Activated T-helper 1 cell treated with anti-CD3 and anti-CD28 coated beads, Interleukin-2, amount 50 U/mL, for 16 hours (primary cell): ENCODE measurements around the gene PPP2R5B.

Experiments
- DNase-seq, 2 donors: peaks; one replicate each; pipeline ENCODE4 v3.0.0-alpha.2; 2020; ENCODE audit warnings: low read depth in 1 of 2, low spot score in 1 of 2

The PPP2R5B gene

GRCh38 chr11:64888729-64889511 lies 35.6 kb upstream of the PPP2R5B start:
- no peak for DNase-seq

DNA sequence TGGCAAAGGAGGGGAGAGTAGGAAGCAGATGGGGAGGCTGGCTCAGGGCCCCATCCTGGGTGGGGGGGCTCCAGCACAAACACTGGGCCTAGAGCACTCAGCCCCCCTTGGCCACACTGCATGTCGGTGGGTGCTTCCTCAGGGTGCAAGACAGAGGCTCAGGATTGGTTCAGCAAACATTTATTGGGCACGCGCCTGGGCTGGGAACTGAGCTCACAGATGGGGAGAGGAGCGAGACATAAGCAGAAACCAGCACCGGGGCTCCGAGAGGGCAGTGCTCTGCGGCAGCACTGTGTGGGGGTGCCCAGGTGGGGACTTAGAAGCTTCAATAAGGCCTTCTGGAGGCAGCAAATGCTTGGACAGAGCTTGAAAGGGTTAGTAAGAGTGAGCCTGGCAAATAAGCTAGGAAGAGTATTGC lies 34.0 kb upstream of the PPP2R5B start:
- no peak for DNase-seq

DNA sequence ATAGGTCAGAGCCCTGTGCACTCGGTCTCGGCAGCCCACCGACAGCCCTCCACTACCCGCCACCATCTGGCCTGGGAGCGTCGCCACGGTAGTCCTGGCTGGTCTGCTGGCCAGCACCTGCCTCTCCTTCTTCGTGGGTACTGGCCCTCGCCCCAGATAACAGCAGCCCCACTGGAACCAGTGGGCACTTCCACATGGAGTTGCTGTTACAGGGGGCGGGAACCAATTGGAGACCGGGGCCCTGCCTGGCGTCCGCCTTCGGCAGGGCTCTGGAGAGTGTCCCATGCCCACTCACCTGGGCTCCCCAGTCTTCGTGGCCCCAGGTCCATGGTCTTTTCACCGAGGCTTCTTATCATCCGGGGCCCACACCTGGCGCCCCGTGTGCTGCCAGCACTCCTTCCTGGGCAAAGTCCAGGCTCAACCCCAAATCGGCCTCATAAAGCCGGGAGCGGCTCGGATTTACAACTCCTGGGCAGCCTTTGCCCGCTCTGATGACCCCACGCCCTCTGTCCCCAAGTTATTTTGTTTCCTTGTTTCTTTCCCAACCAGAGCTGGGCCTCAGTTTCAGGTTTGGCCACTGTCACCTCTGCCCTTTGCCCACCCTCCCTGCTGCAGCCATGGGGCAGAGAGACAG lies 33.2 kb upstream of the PPP2R5B start:
- no peak for DNase-seq

- no peak for DNase-seq
Measured at GRCh38 chr11:64891880-64892279, 32.6 kb upstream of the PPP2R5B start.

DNA sequence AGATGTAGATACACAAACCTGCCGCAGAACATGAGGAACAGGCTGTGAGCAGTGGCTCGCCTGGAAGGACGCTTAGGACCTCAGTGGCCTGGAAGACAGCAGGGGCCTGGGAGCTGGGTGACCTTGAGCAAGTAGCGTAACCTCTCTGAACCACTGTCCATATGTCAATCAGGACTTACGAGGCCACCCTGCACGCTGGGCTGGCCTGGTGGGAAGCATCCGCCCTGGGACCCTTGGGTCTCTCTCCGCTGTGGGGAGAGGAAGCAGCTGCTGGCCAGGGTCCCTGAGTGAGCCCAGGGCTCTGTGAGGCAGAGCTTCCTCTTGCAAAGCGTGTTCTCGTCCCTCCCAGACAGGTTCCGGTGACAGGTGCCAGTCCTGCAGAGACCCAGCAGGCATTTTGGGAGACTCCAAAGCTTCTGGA lies 32.1 kb upstream of the PPP2R5B start:
- DNase-seq = no peak

DNA sequence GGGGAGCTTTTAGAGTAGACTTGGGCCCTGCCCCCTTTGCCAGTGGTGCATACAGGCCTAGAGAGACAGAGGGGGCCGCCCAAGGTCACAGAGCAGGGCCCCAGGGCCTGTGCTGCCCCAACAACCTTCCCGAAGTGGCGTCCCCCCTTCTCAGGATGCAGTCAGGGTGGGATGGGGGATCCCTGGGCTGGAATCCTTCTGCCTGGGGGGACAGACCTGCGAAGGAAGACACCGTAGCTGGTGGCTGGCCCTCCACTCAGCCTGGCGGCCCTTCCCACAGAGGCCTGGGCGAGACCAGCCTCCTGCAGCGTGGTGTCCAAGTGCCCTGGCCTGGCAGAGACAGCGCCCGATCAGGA lies 31.7 kb upstream of the PPP2R5B start:
- no peak for DNase-seq

GRCh38 chr11:64893194-64894069 lies 31.1 kb upstream of the PPP2R5B start:
- DNase-seq = no peak

- DNase-seq = peak; percentile 83 to 87
Measured at GRCh38 chr11:64894070-64894811, 30.2 kb upstream of the PPP2R5B start.

DNA sequence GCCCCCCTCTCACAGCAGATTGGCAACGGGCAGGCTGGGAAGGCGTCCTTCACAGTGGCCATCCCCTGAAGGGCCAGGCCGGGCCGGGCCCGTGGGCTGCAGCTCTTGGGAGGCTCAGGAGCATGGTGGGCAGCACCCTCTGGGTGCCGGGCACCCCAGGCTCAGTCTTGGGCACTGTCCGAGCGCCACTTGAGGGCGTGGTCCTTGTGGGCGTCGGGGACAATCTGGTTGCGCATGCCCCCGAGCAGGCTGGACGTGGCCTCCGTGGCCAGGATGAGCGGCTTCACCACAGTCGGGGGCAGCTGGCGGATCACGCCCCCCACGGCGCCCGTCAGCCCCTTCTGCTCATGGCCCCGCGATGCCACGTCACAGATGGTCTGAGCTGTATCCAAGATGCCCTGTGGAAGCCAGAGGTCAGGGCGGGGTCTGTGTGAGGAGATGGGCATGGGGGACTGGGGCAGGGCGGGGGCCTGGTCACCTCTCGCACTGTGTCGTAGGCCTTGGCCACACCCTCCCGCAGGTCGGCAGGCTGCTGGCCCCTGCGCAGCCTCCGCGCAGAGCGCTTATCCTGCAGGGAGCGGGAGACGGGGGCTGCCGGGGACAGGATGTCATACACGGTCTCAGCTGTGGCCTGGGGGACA lies 29.6 kb upstream of the PPP2R5B start:
- no peak for DNase-seq

- DNase-seq = no peak
Measured at GRCh38 chr11:64896448-64897022, 28.0 kb upstream of the PPP2R5B start.

DNA sequence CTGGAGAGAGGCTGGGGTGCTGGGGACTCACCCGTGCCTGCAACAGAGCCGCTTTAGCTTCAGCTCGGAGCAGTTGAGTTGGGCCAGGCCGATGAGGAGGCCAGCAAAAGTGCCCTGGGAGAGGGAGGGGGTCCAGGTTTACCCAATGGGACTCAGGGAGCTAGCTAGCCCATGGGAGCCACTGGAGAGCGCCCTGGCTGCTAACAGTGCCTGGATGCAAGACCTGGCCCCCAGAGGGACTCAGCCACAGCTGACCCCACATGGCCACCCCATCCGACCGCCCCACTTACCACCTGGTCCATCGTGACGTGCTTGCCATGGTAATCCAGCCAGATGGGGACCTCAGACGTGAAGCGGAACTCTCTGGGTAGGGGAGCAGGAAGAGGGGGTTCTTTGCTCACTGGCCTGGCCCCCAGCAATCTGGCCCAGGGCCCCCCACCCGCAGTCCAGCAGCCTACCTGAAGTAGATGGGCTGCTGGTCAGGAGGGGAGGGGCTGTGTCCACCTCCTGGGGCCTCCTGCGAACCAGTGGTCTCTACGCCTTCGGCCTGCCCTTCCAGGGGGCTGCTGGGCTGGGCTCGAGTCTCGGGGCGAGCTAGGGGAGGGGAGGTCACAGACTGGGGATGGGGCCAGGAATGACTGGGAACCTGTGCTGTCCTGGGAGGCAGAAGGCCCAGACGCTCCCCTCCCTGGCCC lies 27.0 kb upstream of the PPP2R5B start:
- DNase-seq = no peak

DNA sequence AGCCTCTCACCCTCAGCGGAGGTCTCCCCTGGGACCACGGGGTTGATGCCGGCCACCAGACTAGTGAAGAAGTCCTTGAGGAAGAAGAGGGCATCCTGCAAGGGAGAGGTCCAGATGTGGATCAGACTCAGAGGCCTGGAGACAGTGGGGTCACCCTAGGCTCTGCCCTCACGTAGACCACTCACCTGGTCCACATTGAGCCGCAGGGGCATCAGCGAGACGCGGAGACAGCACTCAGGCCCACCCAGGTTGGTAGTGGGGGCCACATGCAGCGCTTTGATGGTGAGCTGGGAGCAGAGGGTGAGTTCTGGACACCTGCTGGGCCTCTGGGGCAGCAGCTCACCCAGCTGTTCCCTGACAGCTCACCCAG lies 26.4 kb upstream of the PPP2R5B start:
- DNase-seq = no peak

DNA sequence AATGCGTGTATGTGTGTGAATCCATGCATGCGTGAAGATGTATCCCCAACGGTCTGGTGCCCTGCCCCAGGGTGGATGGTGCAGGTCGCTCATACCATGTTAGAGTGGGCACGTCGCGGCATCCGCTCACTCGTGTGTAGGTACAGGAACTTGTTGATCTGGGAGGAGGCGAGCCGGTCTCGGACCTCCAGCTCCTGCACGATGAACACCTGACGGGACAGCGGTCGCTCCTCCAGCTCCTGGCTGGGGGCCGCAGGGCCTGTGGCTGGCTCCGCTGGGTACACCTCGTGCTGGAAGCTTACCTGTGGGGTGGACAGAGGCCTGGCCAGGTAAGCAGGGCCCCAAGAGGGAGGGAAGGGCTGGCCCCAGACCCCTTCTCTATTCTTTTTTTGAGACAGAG lies 25.9 kb upstream of the PPP2R5B start:
- no peak for DNase-seq

GRCh38 chr11:64900263-64900678 lies 24.2 kb upstream of the PPP2R5B start:
- peak; percentile 37 to 64 for DNase-seq

GRCh38 chr11:64900774-64901173 lies 23.7 kb upstream of the PPP2R5B start:
- DNase-seq = no peak

GRCh38 chr11:64902102-64902900 lies 22.2 kb upstream of the PPP2R5B start:
- no peak for DNase-seq

GRCh38 chr11:64903291-64903833 lies 21.1 kb upstream of the PPP2R5B start:
- DNase-seq = no peak

DNA sequence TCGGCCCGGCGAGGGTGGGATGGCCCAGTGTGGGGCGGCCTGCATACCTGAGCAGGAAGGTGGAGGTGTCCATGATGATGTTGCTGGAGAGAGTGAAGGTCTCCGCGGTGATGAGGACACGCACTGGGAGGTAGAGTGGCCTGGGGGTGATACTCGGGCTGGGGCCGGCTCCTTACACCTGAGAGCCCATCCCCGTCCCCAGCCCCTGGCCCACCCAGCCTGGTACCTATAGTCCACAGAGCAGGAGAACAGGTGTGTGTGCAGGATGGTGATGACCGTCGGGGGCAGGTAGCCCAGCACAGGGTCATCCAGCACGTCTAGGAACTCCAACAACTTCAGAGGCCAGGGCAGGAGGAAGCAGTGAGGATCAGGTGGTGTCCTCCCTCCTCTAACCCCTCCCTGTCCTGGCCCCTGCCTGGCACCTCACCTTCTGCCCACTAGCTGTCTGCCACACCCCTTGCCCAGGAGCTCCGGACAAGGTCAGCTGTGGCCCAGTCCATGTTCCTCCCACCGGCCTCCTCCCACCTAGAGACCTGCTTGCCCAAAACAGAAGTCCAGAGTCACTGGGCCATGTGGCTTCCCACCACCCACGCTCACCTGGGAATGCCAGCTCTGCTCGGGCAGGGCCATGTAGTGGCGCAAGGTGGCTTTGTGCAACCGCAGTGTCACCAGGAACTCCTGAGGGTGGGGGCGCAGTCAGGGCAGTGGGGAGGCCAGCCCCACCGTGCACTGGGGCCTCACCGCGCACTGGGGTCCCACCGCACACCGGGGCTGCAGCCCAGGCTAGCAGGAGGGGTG lies 18.8 kb upstream of the PPP2R5B start:
- DNase-seq = no peak
